HG03521 (cell line): ENCODE results near the gene SCYGR1.
A peak's percentile ranks its signal among the peaks of the same experiment; 100 is the strongest.
"Not testable (repeated sequence)": the region's sequence is repeated elsewhere in the genome, so short reads cannot be mapped to it uniquely, and the experiment has no call there.

ENCODE experiments used
- ATAC-seq: cut with Tn5 transposase; IDR thresholded peaks from one replicate; pipeline ENCODE4 v1.9.1; 2021; ENCODE audit warnings: mild to moderate bottlenecking, moderate library complexity; ENCODE audit not compliant: unreplicated experiment

The SCYGR1 gene

GRCh38 chr2:227374158-227374557, 13.6 kb downstream of the SCYGR1 start:
- ATAC-seq = no peak

- no peak for ATAC-seq
These were observed 14.4 kb downstream of the SCYGR1 start for GRCh38 chr2:227373389-227373788.

GRCh38 chr2:227370791-227371312, 16.9 kb downstream of the SCYGR1 start:
- ATAC-seq = no peak

- no peak for ATAC-seq
These were observed 17.7 kb downstream of the SCYGR1 start for GRCh38 chr2:227370092-227370491.

GRCh38 chr2:227368574-227368973, 19.2 kb downstream of the SCYGR1 start:
- ATAC-seq = no peak

- ATAC-seq = no peak
These were observed 20.3 kb downstream of the SCYGR1 start for GRCh38 chr2:227367427-227367795.

- ATAC-seq = no peak
These were observed 20.9 kb downstream of the SCYGR1 start for GRCh38 chr2:227366769-227367426.

GRCh38 chr2:227365833-227366232, 21.9 kb downstream of the SCYGR1 start:
- ATAC-seq = no peak

GRCh38 chr2:227364585-227365263, 23.0 kb downstream of the SCYGR1 start:
- ATAC-seq = not testable (repeated sequence)

- ATAC-seq = no peak
These were observed 24.0 kb downstream of the SCYGR1 start for GRCh38 chr2:227363756-227364155.

GRCh38 chr2:227360351-227360750, 27.4 kb downstream of the SCYGR1 start:
- no peak for ATAC-seq

GRCh38 chr2:227351639-227352038, 36.1 kb downstream of the SCYGR1 start:
- peak; percentile 58 for ATAC-seq

GRCh38 chr2:227349989-227350612, 37.6 kb downstream of the SCYGR1 start:
- no peak for ATAC-seq

GRCh38 chr2:227348324-227348723, 39.4 kb downstream of the SCYGR1 start:
- no peak for ATAC-seq

GRCh38 chr2:227347117-227347516, 40.6 kb downstream of the SCYGR1 start:
- ATAC-seq = no peak

- no peak for ATAC-seq
These were observed 43.5 kb downstream of the SCYGR1 start for GRCh38 chr2:227344231-227344630.

GRCh38 chr2:227341553-227341952, 46.2 kb downstream of the SCYGR1 start:
- no peak for ATAC-seq

GRCh38 chr2:227340106-227340505, 47.6 kb downstream of the SCYGR1 start:
- no peak for ATAC-seq

GRCh38 chr2:227339098-227339599, 48.6 kb downstream of the SCYGR1 start:
- ATAC-seq = no peak
